Fibroblast of the conjunctiva (primary cell): ENCODE results near the gene SRRM1.
"Not testable (repeated sequence)": the region's sequence is repeated elsewhere in the genome, so short reads cannot be mapped to it uniquely, and the experiment has no call there.

Experiments used
- DNase-seq: peaks from one replicate; pipeline ENCODE4 v3.0.0-alpha.2; 2010; ENCODE audit warnings: low read depth

SRRM1 gene

GRCh38 chr1:24643363-24644099, 429 bp downstream of the SRRM1 start:
- no peak for DNase-seq

GRCh38 chr1:24644100-24644384, 940 bp downstream of the SRRM1 start:
- no peak for DNase-seq

- no peak for DNase-seq
Observed at GRCh38 chr1:24648919-24649318, 5.8 kb downstream of the SRRM1 start.

- DNase-seq: no peak
Observed at GRCh38 chr1:24652382-24652781, 9.3 kb downstream of the SRRM1 start.

GRCh38 chr1:24654010-24654409, 10.9 kb downstream of the SRRM1 start:
- DNase-seq: no peak

- DNase-seq: no peak
Observed at GRCh38 chr1:24656046-24656445, 12.9 kb downstream of the SRRM1 start.

GRCh38 chr1:24657781-24658180, 14.7 kb downstream of the SRRM1 start:
- DNase-seq: no peak

- no peak for DNase-seq
Observed at GRCh38 chr1:24659166-24659904, 16.2 kb downstream of the SRRM1 start.

- no peak for DNase-seq
Observed at GRCh38 chr1:24659993-24660665, 17.0 kb downstream of the SRRM1 start.

- no peak for DNase-seq
Observed at GRCh38 chr1:24664507-24665033, 21.5 kb downstream of the SRRM1 start.

- no peak for DNase-seq
Observed at GRCh38 chr1:24666794-24667193, 23.7 kb downstream of the SRRM1 start.

GRCh38 chr1:24671372-24671771, 28.3 kb downstream of the SRRM1 start:
- DNase-seq: not testable (repeated sequence)

- not testable (repeated sequence) for DNase-seq
Observed at GRCh38 chr1:24672686-24673085, 29.6 kb downstream of the SRRM1 start.

GRCh38 chr1:24673341-24673740, 30.2 kb downstream of the SRRM1 start:
- no peak for DNase-seq

- not testable (repeated sequence) for DNase-seq
Observed at GRCh38 chr1:24678421-24678820, 35.3 kb downstream of the SRRM1 start.

- no peak for DNase-seq
Observed at GRCh38 chr1:24679725-24680124, 36.6 kb downstream of the SRRM1 start.

- DNase-seq: peak; percentile 64
Observed at GRCh38 chr1:24683713-24684162, 40.6 kb downstream of the SRRM1 start.

GRCh38 chr1:24688033-24688432, 44.9 kb downstream of the SRRM1 start:
- DNase-seq: no peak

- peak; percentile 53 for DNase-seq
Observed at GRCh38 chr1:24688621-24689195, 45.6 kb downstream of the SRRM1 start.

GRCh38 chr1:24691051-24691450, 47.9 kb downstream of the SRRM1 start:
- DNase-seq: no peak

- no peak for DNase-seq
Observed at GRCh38 chr1:24692351-24692980, 49.4 kb downstream of the SRRM1 start.

- no peak for DNase-seq
Observed at GRCh38 chr1:24693827-24694379, 50.8 kb downstream of the SRRM1 start.
